Gastrocnemius medialis (tissue), 4 donors: ENCODE results near the gene BAIAP2L2.

ENCODE experiments used
- CTCF ChIP-seq, 5 experiments: fragments of 450-650 bp in 3 of 5; fragments of 200-600 bp in 2 of 5; sonication (generic) in 2 of 5; IDR thresholded peaks in 4 of 5; conservative IDR thresholded peaks in 1 of 5; 1 replicate in 4 of 5; 2 replicates in 1 of 5; pipeline ENCODE4 v1.5.1; 2016 to 2019; ENCODE audit warnings: antibody characterized with exemption in 5 of 5, mild to moderate bottlenecking in 3 of 5, moderate library complexity in 3 of 5
- POLR2A ChIP-seq, 2 donors: fragments of 450-650 bp; IDR thresholded peaks; one replicate each; pipeline ENCODE4 v1.6.1; 2017; ENCODE audit warnings: antibody characterized with exemption in 2 of 2, mild to moderate bottlenecking in 2 of 2, moderate library complexity in 2 of 2

DNA sequence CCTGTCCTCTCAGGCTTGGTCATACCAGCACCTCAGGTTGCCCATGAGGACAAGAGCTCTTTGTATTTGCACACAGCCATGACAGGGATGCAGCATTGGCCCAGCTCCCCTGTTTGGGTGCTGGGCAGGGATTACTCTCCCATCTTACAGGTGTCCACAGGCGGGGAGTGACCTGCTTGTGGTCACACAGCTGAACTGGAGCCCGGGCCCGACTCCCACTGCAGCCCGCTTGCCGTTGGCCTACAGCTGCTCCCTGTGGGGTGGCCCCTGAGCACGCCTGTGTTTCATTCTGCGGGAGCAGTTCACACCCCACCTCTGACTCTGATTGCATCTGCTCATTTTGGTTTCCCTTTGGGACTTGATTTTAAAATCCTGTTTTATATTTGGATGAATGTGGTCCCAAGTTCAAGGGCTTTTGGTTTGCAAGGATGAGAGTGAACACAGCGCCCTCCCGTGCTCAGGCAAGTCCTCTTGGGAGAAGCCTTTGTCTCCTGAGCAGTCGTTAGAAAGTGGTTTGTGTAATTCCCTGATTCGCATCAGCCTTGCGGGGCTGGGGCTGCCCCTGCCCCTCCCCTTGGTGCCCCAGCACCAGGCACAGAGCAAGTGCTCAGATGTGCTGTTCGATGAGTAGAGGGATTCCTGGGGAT is 44.0 kb downstream of the BAIAP2L2 start:
- TF ChIP-seq CTCF (IDR thresholded peaks at IDR 0.05 in 4 of 5, conservative IDR thresholded peaks at IDR 0.05 in 1 of 5) (no peak), POLR2A (IDR thresholded peaks at IDR 0.05) (no peak)
